ENCODE measurements around the gene ZCCHC3.
A peak's percentile ranks its signal among the peaks of the same experiment; 100 is the strongest.

ZCCHC3 gene

GRCh38 chr20:347317-347639 is 49.9 kb downstream of the ZCCHC3 start:
- no peak for DNase-seq

GRCh38 chr20:347640-348484 is 50.5 kb downstream of the ZCCHC3 start:
- DNase-seq = peak; percentile 90

GRCh38 chr20:348972-349841 is 51.8 kb downstream of the ZCCHC3 start:
- no peak for DNase-seq
